Measurements from ENCODE around the gene ATL3.
"Not testable (repeated sequence)": the region's sequence is repeated elsewhere in the genome, so short reads cannot be mapped to it uniquely, and the experiment has no call there.

ATL3 gene

GRCh38 chr11:63619967-63620366 lies 51.2 kb downstream of the ATL3 start:
- no peak for DNase-seq

GRCh38 chr11:63617686-63618085 lies 53.5 kb downstream of the ATL3 start:
- not testable (repeated sequence) for DNase-seq

- DNase-seq = no peak
Observed at GRCh38 chr11:63616953-63617352, 54.2 kb downstream of the ATL3 start.

- DNase-seq = peak; percentile 64 to 78
Observed at GRCh38 chr11:63614136-63614671, 57.0 kb downstream of the ATL3 start, which contains the start of gene PLAAT3. Gene PLAAT3 (minus strand): TSS chr11:63614433. CDS start chr11:63614014, 419 bp downstream.

DNA sequence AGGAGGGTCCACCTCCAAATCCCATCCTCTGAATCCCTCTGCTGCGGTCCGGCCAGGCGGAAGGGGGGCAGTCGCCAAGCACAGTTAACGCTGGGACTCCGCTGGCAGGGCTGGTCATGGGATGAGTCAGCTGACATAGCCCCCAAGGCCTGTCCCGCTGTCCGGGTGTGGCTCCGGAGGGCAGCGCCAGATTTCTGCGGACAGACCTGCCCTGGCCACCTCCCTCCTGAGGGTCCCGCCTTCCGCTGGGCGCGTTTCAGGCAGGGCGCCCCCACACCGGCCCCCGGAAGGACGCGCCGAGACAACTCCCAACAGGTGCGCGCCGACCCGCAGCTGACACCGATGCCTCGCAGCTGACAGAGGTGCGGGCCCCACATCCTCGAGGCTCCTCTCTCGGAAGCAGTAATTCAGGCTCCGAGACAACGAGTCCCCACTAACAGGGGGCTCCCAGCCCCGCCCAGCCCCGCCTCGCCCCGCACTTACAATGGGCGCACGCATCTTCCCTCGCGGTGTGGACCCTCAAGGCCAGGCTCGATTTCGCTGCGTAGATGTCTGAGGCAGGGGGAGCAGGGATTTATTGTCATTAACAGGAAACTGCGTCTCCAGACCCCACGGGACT lies 57.5 kb downstream of the ATL3 start:
- DNase-seq = peak; percentile 68 to 73

DNA sequence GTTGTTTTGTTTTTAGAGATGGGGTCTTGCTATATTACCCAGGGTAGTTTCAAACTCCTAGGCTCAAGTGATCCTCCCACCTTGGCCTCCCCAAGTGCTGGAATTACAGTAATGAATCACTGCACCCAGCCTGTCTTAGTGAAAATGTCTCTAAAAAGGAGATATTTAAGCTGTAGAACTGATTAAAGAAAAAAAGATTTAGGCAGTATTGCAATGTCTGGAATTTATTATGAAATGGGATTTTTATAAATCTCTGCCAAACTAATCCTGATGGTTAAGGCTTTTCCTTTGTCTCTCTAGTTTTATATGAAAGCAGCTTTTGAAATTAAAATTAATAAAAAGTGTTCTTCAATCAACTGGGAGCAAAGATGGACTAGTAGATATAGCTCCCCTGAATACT lies 59.0 kb downstream of the ATL3 start:
- no peak for DNase-seq

DNA sequence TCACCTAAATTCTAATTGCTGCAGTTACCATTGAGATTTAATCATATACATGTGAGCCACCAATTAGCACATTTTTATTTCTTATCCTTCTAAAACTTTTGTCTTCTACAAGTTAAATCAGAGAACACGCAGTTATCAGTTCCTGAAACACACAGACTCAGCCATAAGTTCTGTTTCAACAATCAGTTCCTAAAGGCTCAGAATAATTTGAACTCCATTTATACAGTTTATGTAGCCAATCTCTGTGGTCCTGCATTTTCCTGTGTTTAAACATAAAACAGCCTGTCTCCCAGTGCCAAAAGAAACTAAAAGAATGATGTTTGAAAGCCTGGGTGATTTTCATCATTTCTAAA lies 59.8 kb downstream of the ATL3 start:
- DNase-seq = no peak

DNA sequence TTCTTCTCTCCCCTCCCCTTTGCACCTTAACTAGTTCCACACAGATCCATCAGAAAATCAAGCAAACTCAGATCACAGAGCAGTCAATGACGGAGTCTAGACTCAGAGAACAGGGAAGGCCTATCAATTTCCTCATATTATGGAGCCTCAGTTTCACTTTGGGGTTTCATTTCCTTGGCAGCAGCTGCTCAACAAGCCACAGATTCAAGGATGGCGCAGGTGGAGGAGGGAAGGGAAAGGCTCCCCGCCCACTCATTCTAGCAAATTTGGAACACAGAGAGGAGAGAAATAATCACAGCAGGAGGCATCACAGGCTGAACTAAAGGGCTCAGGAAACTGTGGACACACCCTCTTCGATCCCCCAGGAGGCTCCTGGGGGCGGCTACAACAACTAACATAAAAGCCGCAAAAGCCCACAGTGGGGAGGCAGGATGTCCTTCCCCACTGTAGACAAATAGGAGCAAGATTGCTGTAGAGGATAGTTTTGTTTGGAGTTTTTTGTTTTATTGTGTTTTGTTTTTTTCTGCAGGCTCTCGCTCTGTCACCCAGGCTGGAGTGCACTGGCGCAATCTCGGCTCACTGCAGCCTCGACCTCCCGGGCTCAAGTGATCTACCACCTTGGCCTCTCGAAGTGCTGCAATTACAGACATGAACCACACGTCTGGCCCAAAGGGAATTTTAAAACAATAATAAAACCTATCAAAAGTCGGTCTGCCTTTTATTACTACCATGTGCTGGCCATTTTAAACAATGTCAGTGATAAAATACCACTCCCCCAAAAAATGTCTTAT lies 60.4 kb downstream of the ATL3 start:
- peak; percentile 43 to 46 for DNase-seq

GRCh38 chr11:63609971-63610580 lies 61.1 kb downstream of the ATL3 start:
- DNase-seq = peak in 1 of 2 donors; percentile 43

DNA sequence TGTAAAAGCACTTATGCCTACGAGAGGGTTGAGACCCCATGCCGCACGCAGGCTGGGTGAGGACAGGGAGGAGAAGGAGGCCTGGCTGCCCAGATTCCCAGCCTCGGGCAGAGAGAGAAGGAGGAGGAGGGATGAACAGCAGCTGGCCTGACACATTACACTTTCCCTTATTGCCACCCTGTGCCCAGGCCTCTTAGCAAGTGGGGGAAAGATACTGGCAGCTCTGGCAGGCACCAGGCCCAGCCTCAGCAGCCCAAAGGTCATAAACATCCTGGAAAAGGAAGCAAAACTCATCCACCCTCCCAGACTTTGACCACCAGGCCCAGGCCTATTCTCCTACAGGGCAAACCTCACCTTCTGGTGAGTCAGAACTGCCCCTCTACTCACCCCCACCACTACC lies 61.6 kb downstream of the ATL3 start:
- DNase-seq = peak; percentile 46 to 64

GRCh38 chr11:63608353-63609345 lies 62.5 kb downstream of the ATL3 start:
- DNase-seq = no peak

- DNase-seq = peak; percentile 77 to 96
Observed at GRCh38 chr11:63603180-63603518, 68.0 kb downstream of the ATL3 start.

GRCh38 chr11:63602290-63603179 lies 68.6 kb downstream of the ATL3 start:
- not testable (repeated sequence) for DNase-seq

GRCh38 chr11:63599211-63600122 lies 71.7 kb downstream of the ATL3 start:
- peak; percentile 31 to 71 for DNase-seq

- no peak for DNase-seq
Observed at GRCh38 chr11:63598556-63598955, 72.6 kb downstream of the ATL3 start.

GRCh38 chr11:63595296-63595695 lies 75.9 kb downstream of the ATL3 start:
- no peak for DNase-seq

GRCh38 chr11:63592975-63593395 lies 78.2 kb downstream of the ATL3 start:
- peak; percentile 44 to 74 for DNase-seq

- no peak for DNase-seq
Observed at GRCh38 chr11:63590024-63590788, 81.0 kb downstream of the ATL3 start.

- DNase-seq = no peak
Observed at GRCh38 chr11:63589000-63589399, 82.2 kb downstream of the ATL3 start.

Measured in hippocampal formation (tissue), 2 donors.